Peyer's patch (tissue), 4 donors: Measurements from ENCODE around the gene ARHGAP28.

Experiments used
- CTCF ChIP-seq, 6 experiments: fragments of 450-650 bp in 4 of 6; fragments of 200-600 bp in 2 of 6; sonication (generic) in 1 of 6; IDR thresholded peaks; one replicate each; pipeline ENCODE4 v1.5.1; 2017 to 2019; ENCODE audit warnings: antibody characterized with exemption in 6 of 6, mild to moderate bottlenecking in 3 of 6, moderate library complexity in 1 of 6
- POLR2A ChIP-seq, 2 donors: fragments of 450-650 bp; IDR thresholded peaks; one replicate each; pipeline ENCODE4 v1.5.1; 2017; ENCODE audit warnings: antibody characterized with exemption in 2 of 2, mild to moderate bottlenecking in 2 of 2, moderate library complexity in 2 of 2

DNA sequence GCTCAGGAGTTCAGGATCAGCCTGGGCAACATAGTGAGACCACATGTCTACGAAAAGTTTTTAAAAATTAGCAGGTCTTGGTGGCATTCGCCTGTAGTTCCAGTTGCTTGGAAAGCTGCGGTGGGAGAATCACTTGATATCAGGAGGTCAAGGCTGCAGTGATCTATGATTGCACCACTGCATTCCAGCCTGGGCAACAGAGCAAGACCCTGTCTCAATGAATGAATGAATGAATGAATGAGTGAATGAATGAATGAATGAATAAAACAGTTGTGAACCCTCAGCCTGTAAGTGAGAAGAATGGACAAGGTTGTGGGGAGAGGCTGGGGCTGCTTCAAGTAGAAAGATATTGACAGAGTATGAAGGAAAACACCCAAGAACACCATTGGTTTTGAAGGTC, 48.0 kb downstream of the ARHGAP28 start:
- TF ChIP-seq CTCF (IDR thresholded peaks at IDR 0.05) (no peak), POLR2A (IDR thresholded peaks at IDR 0.05) (no peak)
